Endothelial cell of umbilical vein (primary cell): ENCODE data around the gene GNAI1. TPM values are rescaled to one million over a fixed set of nuclear protein-coding genes. Genes with fewer than 3 reads are reported as not detected.

Experiments
- BruUV-seq: library from RNA; stranded (reverse); fragments of 400-500 nt; replicated peaks from 2 replicates; lab custom pipeline; 2021; lab: Mats Ljungman, UMichigan
- CTCF ChIA-PET: fragments of 300-600, 350-600 bp; sonication (Branson Sonifier 250); formaldehyde crosslinking; loops from one replicate; lab custom pipeline; 2021; ENCODE audit warnings: antibody characterized with exemption, inconsistent platforms; lab: Charles Lee
- POLR2A ChIA-PET: fragments of 300-600, 350-600 bp; sonication (Branson Sonifier 250); formaldehyde crosslinking; loops from one replicate; lab custom pipeline; 2021; ENCODE audit warnings: antibody characterized with exemption, inconsistent platforms; lab: Charles Lee
- DNase-seq: peaks from one replicate; pipeline ENCODE4 v3.0.0-alpha.2; 2011; ENCODE audit warnings: low read depth, low spot score
- FAIRE-seq: peaks from 2 replicates; lab custom pipeline; 2011; peaks lifted over from hg19 to GRCh38; lab: Jason Lieb, UNC
- H2AFZ ChIP-seq: 2 replicates; pipeline ENCODE4 v1.6.0; 2012; ENCODE audit warnings: low read depth, low read length, control low read depth, inconsistent platforms
- H3K27ac ChIP-seq: 2 replicates; pipeline ENCODE4 v1.5.1; 2011; ENCODE audit warnings: low read depth, mild to moderate bottlenecking, control low read depth, low read length, moderate library complexity; ENCODE audit not compliant: insufficient read depth
- H3K27me3 ChIP-seq, 2 experiments: 2 replicates each; pipeline versions ENCODE4 v1.6.0 to v1.6.1; 2011; ENCODE audit warnings: low read length in 2 of 2, mixed read lengths in 1 of 2; ENCODE audit not compliant: control insufficient read depth in 2 of 2, insufficient read depth in 2 of 2
- H3K36me3 ChIP-seq, 2 experiments: 2 replicates in 1 of 2; 3 replicates in 1 of 2; pipeline ENCODE4 v1.5.1; 2011; ENCODE audit warnings: low read length in 2 of 2, mild to moderate bottlenecking in 1 of 2, moderate library complexity in 1 of 2; ENCODE audit not compliant: control insufficient read depth in 2 of 2, insufficient read depth in 2 of 2; ENCODE audit errors: extremely low read depth in 1 of 2
- H3K4me1 ChIP-seq: 3 replicates; pipeline ENCODE4 v1.5.1; 2011; ENCODE audit warnings: mild to moderate bottlenecking, low read length; ENCODE audit not compliant: control insufficient read depth, insufficient read depth; ENCODE audit errors: extremely low read depth
- H3K4me2 ChIP-seq: 2 replicates; pipeline ENCODE4 v1.6.1; 2011; ENCODE audit warnings: low read length, control low read depth, mixed read lengths; ENCODE audit not compliant: insufficient read depth
- H3K4me3 ChIP-seq, 3 experiments: fragments of 200-600 bp in 1 of 3; sonication (generic), shearing (Covaris generic) in 1 of 3; replicated peaks in 1 of 3; 2 replicates each; pipeline ENCODE4 v1.5.1; 2011 to 2016; ENCODE audit warnings: control low read depth in 3 of 3, low read length in 3 of 3, mild to moderate bottlenecking in 2 of 3, inconsistent platforms in 1 of 3, low read depth in 1 of 3, moderate library complexity in 1 of 3; ENCODE audit not compliant: insufficient read depth in 1 of 3
- H3K79me2 ChIP-seq: 2 replicates; pipeline ENCODE4 v1.6.0; 2012; ENCODE audit warnings: low read length, inconsistent platforms; ENCODE audit not compliant: control insufficient read depth, insufficient read depth
- H3K9ac ChIP-seq: replicated peaks from 2 replicates; pipeline ENCODE3; 2011; ENCODE audit warnings: low read length, control low read depth; ENCODE audit not compliant: insufficient read depth; ENCODE audit errors: extremely low read depth
- H3K9me1 ChIP-seq: replicated peaks from 3 replicates; pipeline ENCODE4 v1.6.0; 2011; ENCODE audit warnings: mild to moderate bottlenecking, low read length; ENCODE audit not compliant: control insufficient read depth, insufficient read depth; ENCODE audit errors: extremely low read depth
- H3K9me3 ChIP-seq: replicated peaks from 2 replicates; pipeline ENCODE4 v1.5.1; 2012; ENCODE audit warnings: low read length, inconsistent platforms; ENCODE audit not compliant: control insufficient read depth, insufficient read depth
- H4K20me1 ChIP-seq: replicated peaks from 2 replicates; pipeline ENCODE3; 2011; ENCODE audit warnings: mild to moderate bottlenecking, low read length; ENCODE audit not compliant: control insufficient read depth, insufficient read depth; ENCODE audit errors: extremely low read depth
- EZH2 ChIP-seq: IDR thresholded peaks from 2 replicates; pipeline ENCODE4 v1.6.1; 2012; ENCODE audit warnings: borderline replicate concordance, low read depth, mild to moderate bottlenecking, moderate library complexity, low read length, inconsistent platforms; ENCODE audit not compliant: severe bottlenecking
- FOS ChIP-seq: IDR thresholded peaks from 2 replicates; pipeline ENCODE4 v1.6.1; 2011; ENCODE audit warnings: mild to moderate bottlenecking, low read length, moderate library complexity, borderline replicate concordance; ENCODE audit not compliant: insufficient read depth
- GATA2 ChIP-seq: IDR thresholded peaks from 2 replicates; pipeline ENCODE4 v1.7.0; 2011; ENCODE audit warnings: low read depth, mild to moderate bottlenecking, moderate library complexity, mixed read lengths, low read length; ENCODE audit not compliant: insufficient read length, insufficient read depth
- JUN ChIP-seq: IDR thresholded peaks from 2 replicates; pipeline ENCODE4 v1.6.1; 2011; ENCODE audit warnings: borderline replicate concordance, low read depth; ENCODE audit not compliant: insufficient read length, insufficient read depth
- MYC ChIP-seq: IDR thresholded peaks from one replicate; pipeline ENCODE4 v1.6.1; 2011; ENCODE audit warnings: mild to moderate bottlenecking, low read depth, low read length
- POLR2A ChIP-seq: IDR thresholded peaks from 2 replicates; pipeline ENCODE4 v1.6.1; 2012; ENCODE audit warnings: low read depth, mild to moderate bottlenecking, control low read depth, low read length
- POLR2AphosphoS5 ChIP-seq: IDR thresholded peaks from 2 replicates; pipeline ENCODE4 v1.6.1; 2012; ENCODE audit warnings: low read depth, mild to moderate bottlenecking, control low read depth, low read length, moderate library complexity; ENCODE audit not compliant: insufficient read depth
- dilution Hi-C: fragments of 300-500 bp; cut with MboI; formaldehyde crosslinking; loops from one replicate; pipeline ENCODE4 v1.15.0; 2019; ENCODE audit warnings: low sequenced_read_pairs; ENCODE audit not compliant: extremely low pct_ligation_motif_present
- intact Hi-C: fragments of 100-400 bp; cut with micrococcal nuclease; formaldehyde crosslinking; loops from one replicate; pipeline ENCODE4 v1.10.0; 2022
- polyA plus RNA-seq, 4 experiments: library from polyadenylated mRNA; depleted of rRNA in 3 of 4; stranded (reverse) in 3 of 4; unstranded in 1 of 4; fragments of >200 nt; gene quantifications; 2 replicates each; pipeline versions ENCODE4 v1.2.1 to v1.2.3, GENCODE V29; 2011 to 2012; ENCODE audit warnings: missing spikeins in 1 of 4
- total RNA-seq: library from RNA; stranded (reverse); gene quantifications from 2 replicates; pipeline ENCODE4 v1.2.3, GENCODE V29; 2021
- TF ChIP-seq, protein P1 (sequence below), 2 donors: IDR thresholded peaks; 1 replicate in 1 of 2; 2 replicates in 1 of 2; pipeline ENCODE4 v1.5.1; 2011; ENCODE audit warnings: low read length in 2 of 2, mild to moderate bottlenecking in 2 of 2, moderate library complexity in 2 of 2, control low read depth in 1 of 2, inconsistent platforms in 1 of 2, low read depth in 1 of 2; ENCODE audit not compliant: insufficient read depth in 1 of 2; ENCODE audit errors: extremely low read depth in 1 of 2
- TF ChIP-seq, protein P2 (sequence below): IDR thresholded peaks from 2 replicates; pipeline ENCODE4 v1.6.1; 2011; ENCODE audit not compliant: insufficient read depth, insufficient read length

The GNAI1 gene
- total and polyA plus RNA-seq, 2 donors (not counting 3 experiments of a cell fraction or from before 2014, with no cell fraction given) = 7.5 to 15.0 TPM

DNA sequence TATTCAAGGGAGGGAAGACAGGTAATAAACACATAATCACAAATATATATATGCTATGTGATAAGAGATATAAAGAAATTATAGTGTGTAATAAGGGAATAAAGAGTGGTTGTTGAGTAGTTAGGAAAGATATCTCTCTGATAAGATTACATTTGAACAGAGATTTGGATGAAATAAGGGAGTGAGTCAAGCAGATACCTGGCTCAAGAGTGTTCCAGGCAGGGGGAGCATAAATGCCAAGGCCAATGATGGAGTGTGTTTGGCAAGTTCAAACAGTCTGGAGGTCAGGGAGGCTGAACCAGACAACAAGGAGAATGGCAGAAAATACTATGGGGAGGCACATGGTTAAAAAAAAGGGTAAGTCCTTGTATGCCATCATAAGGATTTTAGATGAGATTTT, 4.8 kb upstream of the GNAI1 start:
- ChIA-PET POLR2A (no interaction called here), CTCF (no interaction called here)
- DNase-seq (no peak), FAIRE-seq (no peak)
- no peak overlapping the region for H2AFZ ChIP-seq
- H3K36me3 ChIP-seq = no peaks in the 10 kb centered on the region
- H3K9ac ChIP-seq = no peak overlapping the region
- no peak overlapping the region for H3K4me3 ChIP-seq
- intact Hi-C loops = no loop called here
- no peaks in the 10 kb centered on the region for H4K20me1 ChIP-seq
- no peak for TF ChIP-seq EZH2
- no peak for TF ChIP-seq GATA2
- TF ChIP-seq JUN = no peak
- TF ChIP-seq, protein P1, sequence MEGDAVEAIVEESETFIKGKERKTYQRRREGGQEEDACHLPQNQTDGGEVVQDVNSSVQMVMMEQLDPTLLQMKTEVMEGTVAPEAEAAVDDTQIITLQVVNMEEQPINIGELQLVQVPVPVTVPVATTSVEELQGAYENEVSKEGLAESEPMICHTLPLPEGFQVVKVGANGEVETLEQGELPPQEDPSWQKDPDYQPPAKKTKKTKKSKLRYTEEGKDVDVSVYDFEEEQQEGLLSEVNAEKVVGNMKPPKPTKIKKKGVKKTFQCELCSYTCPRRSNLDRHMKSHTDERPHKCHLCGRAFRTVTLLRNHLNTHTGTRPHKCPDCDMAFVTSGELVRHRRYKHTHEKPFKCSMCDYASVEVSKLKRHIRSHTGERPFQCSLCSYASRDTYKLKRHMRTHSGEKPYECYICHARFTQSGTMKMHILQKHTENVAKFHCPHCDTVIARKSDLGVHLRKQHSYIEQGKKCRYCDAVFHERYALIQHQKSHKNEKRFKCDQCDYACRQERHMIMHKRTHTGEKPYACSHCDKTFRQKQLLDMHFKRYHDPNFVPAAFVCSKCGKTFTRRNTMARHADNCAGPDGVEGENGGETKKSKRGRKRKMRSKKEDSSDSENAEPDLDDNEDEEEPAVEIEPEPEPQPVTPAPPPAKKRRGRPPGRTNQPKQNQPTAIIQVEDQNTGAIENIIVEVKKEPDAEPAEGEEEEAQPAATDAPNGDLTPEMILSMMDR (IDR thresholded peaks at IDR 0.05; ENCODE audit: extremely low read depth in 1 of 2, insufficient read depth in 1 of 2, low read depth in 1 of 2, low read length in 2 of 2) = no peak
- TF ChIP-seq, protein P2, sequence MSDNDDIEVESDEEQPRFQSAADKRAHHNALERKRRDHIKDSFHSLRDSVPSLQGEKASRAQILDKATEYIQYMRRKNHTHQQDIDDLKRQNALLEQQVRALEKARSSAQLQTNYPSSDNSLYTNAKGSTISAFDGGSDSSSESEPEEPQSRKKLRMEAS = no peak
- no peak for TF ChIP-seq FOS
- no peak for TF ChIP-seq POLR2A
- TF ChIP-seq MYC = no peak
- no peak for TF ChIP-seq POLR2AphosphoS5
- peaks cover 2 to 4% of the 10 kb centered on the region in 2 experiments for H3K27me3 ChIP-seq
- BruUV-seq = no TSS peak
- H3K27ac ChIP-seq = no peak overlapping the region
- no peaks in the 10 kb centered on the region for H3K9me3 ChIP-seq
- H3K79me2 ChIP-seq = no peaks in the 10 kb centered on the region
- dilution Hi-C loops = no loop called here
- no peaks in the 10 kb centered on the region for H3K9me1 ChIP-seq
- no peak overlapping the region for H3K4me2 ChIP-seq
- peaks cover 2% of the 10 kb centered on the region for H3K4me1 ChIP-seq
